Measurements from ENCODE around the gene MAGEH1. TPM values are rescaled to one million over a fixed set of nuclear protein-coding genes. Genes with fewer than 3 reads are reported as not detected.
"Not testable (repeated sequence)": the region's sequence is repeated elsewhere in the genome, so short reads cannot be mapped to it uniquely, and the experiment has no call there.

Gene MAGEH1, protein sequence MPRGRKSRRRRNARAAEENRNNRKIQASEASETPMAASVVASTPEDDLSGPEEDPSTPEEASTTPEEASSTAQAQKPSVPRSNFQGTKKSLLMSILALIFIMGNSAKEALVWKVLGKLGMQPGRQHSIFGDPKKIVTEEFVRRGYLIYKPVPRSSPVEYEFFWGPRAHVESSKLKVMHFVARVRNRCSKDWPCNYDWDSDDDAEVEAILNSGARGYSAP
- 1 to 10 TPM; 5.3 to 6.5 TPM for total RNA-seq

DNA sequence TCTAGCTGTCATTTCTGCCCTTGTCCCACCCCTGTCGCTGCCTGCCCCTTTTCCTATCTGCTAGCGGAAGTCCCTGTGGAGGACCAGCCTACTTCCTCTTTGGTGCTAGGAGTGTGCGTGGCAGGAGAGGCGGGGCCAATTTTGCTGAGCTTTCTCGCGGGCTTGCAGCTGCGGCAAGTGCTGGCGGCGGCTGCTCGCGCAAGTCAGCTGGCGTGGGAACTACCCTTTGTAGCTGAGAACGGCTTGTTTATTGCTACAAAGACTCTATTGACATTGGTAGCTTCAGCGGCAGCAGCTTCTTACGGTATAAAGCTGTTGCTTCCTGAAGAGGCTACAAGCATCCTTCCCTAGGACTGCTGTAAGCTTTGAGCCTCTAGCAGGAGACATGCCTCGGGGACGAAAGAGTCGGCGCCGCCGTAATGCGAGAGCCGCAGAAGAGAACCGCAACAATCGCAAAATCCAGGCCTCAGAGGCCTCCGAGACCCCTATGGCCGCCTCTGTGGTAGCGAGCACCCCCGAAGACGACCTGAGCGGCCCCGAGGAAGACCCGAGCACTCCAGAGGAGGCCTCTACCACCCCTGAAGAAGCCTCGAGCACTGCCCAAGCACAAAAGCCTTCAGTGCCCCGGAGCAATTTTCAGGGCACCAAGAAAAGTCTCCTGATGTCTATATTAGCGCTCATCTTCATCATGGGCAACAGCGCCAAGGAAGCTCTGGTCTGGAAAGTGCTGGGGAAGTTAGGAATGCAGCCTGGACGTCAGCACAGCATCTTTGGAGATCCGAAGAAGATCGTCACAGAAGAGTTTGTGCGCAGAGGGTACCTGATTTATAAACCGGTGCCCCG is at the start of gene MAGEH1:
Gene MAGEH1 (plus strand): TSS at position 138 of the 843 bp plus-strand sequence. CDS start 248 bp downstream, at position 386.
- no peaks in the 10 kb centered on the region for H3K4me1 ChIP-seq
- H3K36me3 ChIP-seq, result no peaks in the 10 kb centered on the region
- intact Hi-C loops (cut with DNase I), result no loop called here
- H3K9ac ChIP-seq (ENCODE audit: low read depth in 2 of 2, low read length in 2 of 2), result peak within 1 kb of the TSS; percentile 60 to 72
- DNase-seq, result peak; percentile 80
- TF ChIP-seq, protein P1, sequence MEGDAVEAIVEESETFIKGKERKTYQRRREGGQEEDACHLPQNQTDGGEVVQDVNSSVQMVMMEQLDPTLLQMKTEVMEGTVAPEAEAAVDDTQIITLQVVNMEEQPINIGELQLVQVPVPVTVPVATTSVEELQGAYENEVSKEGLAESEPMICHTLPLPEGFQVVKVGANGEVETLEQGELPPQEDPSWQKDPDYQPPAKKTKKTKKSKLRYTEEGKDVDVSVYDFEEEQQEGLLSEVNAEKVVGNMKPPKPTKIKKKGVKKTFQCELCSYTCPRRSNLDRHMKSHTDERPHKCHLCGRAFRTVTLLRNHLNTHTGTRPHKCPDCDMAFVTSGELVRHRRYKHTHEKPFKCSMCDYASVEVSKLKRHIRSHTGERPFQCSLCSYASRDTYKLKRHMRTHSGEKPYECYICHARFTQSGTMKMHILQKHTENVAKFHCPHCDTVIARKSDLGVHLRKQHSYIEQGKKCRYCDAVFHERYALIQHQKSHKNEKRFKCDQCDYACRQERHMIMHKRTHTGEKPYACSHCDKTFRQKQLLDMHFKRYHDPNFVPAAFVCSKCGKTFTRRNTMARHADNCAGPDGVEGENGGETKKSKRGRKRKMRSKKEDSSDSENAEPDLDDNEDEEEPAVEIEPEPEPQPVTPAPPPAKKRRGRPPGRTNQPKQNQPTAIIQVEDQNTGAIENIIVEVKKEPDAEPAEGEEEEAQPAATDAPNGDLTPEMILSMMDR (IDR thresholded peaks at IDR 0.05), result no peak
- no peaks in the 10 kb centered on the region for H3K9me3 ChIP-seq
- H3K27me3 ChIP-seq, result no peaks in the 10 kb centered on the region
- H3K27ac ChIP-seq, result peak within 1 kb of the TSS; percentile 68
- peak within 1 kb of the TSS; percentile 47 for H3K4me3 ChIP-seq

DNA sequence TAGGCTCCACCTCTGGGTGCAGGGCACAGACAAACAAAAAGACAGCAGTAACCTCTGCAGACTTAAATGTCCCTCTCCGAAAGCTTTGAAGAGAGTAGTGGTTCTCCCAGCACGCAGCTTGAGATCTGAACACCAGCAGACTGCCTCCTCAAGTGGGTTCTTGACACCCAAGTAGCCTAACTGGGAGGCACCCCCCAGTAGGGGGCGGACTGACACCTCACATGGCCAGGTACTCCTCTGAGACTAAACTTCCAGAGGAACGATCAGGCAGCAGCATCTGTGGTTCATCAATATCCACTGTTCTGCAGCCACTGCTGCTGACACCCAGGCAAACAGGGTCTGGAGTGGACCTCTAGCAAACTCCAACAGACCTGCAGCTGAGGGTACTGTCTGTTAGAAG is 24.8 kb upstream of the MAGEH1 start:
- DNase-seq; H3K27me3 ChIP-seq; H3K4me3 ChIP-seq; H3K36me3 ChIP-seq; intact Hi-C loops (cut with DNase I); H3K9ac ChIP-seq (ENCODE audit: low read depth in 2 of 2, low read length in 2 of 2); H3K9me3 ChIP-seq; H3K4me1 ChIP-seq; H3K27ac ChIP-seq: not testable (repeated sequence)

DNA sequence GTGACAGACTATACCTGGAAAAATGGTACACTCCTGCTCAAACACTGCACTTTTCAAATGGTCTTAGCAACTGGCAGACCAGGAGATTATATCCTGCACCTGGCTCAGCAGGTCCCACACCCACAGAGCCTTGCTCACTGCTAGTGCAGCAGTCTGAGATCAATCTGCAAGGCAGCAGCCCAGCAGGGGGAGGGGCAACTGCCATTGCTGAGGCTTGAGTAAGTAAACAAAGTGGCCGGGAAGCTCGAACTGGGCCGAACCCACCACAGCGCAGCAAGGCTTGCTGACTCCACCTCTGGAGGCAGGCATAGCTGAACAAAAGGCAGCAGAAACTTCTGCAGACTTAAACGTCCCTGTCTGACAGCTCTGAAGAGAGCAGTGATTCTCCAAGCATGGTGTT is 8.5 kb upstream of the MAGEH1 start:
- H3K9me3 ChIP-seq; intact Hi-C loops (cut with DNase I): not testable (repeated sequence)

DNA sequence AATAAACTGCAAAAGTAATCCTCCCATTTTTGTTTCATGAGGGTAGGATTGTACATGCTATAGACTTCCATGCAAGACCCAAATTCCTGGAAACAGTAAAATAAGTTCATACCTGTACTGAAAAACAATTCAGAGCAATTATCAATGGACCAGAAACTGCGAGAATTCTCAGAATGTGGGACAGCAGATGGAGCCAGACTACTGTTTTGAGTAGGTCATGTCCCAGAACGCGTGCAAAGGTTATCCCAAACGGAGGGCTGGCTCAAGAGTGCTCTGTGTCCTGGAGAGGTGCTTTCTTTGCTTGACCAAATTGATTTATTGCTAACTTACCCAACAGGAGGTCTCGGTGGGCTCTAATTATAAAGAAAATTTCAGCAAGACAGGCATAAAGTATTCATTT is 1.7 kb upstream of the MAGEH1 start:
- intact Hi-C loops (cut with DNase I), result no loop called here
- Histone ChIP-seq H3K27me3 (no peaks in the 10 kb centered on the region), H3K36me3 (no peaks in the 10 kb centered on the region), H3K27ac (no peak overlapping the region), H3K9me3 (no peaks in the 10 kb centered on the region), H3K9ac (ENCODE audit: low read depth in 2 of 2, low read length in 2 of 2) (no peak overlapping the region), H3K4me3 (no peak overlapping the region), H3K4me1 (no peaks in the 10 kb centered on the region)
- TF ChIP-seq, protein P1 (IDR thresholded peaks at IDR 0.05), result no peak
- no peak for DNase-seq

More for the DNA sequence above, 8.5 kb upstream of the MAGEH1 start:
- not testable (repeated sequence) for H3K4me3 ChIP-seq; H3K27ac ChIP-seq; H3K27me3 ChIP-seq; H3K4me1 ChIP-seq; DNase-seq; H3K9ac ChIP-seq (ENCODE audit: low read depth in 2 of 2, low read length in 2 of 2); H3K36me3 ChIP-seq

DNA sequence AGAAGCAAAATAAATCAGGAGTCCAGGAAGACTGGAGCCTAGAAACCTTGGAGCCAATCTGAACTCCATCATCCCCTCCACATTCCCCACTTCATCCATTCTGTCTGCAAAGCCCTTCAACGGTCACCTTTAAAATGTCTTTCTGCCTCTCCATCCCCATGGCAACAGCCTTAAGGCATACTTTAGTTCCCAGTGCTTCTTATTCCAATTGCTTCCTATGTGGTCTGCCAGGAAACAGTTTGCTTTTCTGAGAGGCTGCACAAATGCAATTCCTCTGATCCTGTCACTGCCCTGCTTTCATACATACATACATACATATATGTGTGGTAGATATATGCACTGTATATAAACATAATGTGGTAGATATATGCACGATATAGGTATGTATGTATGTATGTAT is 786 bp upstream of the MAGEH1 start:
- Histone ChIP-seq H3K27ac (no peak overlapping the region), H3K36me3 (no peaks in the 10 kb centered on the region), H3K9ac (ENCODE audit: low read depth in 2 of 2, low read length in 2 of 2) (peak overlapping the region in 1 of 2 donors; percentile 44), H3K9me3 (no peaks in the 10 kb centered on the region), H3K4me3 (no peak overlapping the region), H3K4me1 (no peaks in the 10 kb centered on the region), H3K27me3 (no peaks in the 10 kb centered on the region)
- no peak for DNase-seq
- intact Hi-C loops (cut with DNase I), result no loop called here
- TF ChIP-seq, protein P1 (IDR thresholded peaks at IDR 0.05), result no peak

DNA sequence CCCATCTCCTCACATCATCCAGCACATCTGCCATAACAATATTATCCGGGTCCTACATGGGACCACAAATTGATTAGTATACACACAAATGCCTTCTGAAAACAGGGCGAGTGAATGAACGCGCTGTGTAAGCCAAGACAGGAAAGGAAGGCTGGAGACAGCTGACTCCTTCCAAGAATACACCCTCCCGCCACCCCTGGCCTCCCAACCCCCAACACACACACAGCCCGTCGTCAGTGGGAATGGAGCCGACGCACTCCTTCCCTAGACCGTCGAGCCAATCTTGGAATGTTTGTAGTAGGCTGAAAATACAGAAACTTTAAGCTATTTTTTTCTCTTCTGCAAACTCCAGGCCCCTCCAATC is 319 bp upstream of the MAGEH1 start:
- Histone ChIP-seq H3K4me1 (no peaks in the 10 kb centered on the region), H3K4me3 (peak overlapping the region; percentile 47), H3K27me3 (no peaks in the 10 kb centered on the region), H3K9ac (ENCODE audit: low read depth in 2 of 2, low read length in 2 of 2) (peak overlapping the region in 1 of 2 donors; percentile 44), H3K9me3 (no peaks in the 10 kb centered on the region), H3K27ac (peak overlapping the region; percentile 68), H3K36me3 (no peaks in the 10 kb centered on the region)
- intact Hi-C loops (cut with DNase I), result no loop called here
- TF ChIP-seq, protein P1 (IDR thresholded peaks at IDR 0.05), result no peak
- DNase-seq, result no peak
